Vagina (tissue), 2 donors: ENCODE data around the gene PURA.

ENCODE experiments used
- CTCF ChIP-seq, 3 experiments: fragments of 450-650 bp in 2 of 3; fragments of 200-600 bp in 1 of 3; sonication (generic) in 1 of 3; IDR thresholded peaks; one replicate each; pipeline ENCODE4 v1.5.1; 2017 to 2019; ENCODE audit warnings: antibody characterized with exemption in 3 of 3, mild to moderate bottlenecking in 2 of 3, moderate library complexity in 2 of 3
- POLR2A ChIP-seq, 2 donors: fragments of 450-650 bp; IDR thresholded peaks; one replicate each; pipeline ENCODE4 v1.6.1; 2017; ENCODE audit warnings: antibody characterized with exemption in 2 of 2, mild to moderate bottlenecking in 2 of 2, moderate library complexity in 2 of 2
- POLR2AphosphoS5 ChIP-seq, 2 donors: sonication (generic); formaldehyde crosslinking; IDR thresholded peaks; one replicate each; pipeline ENCODE4 v1.9.0; 2017; ENCODE audit warnings: antibody characterized with exemption in 2 of 2, mild to moderate bottlenecking in 2 of 2, low read depth in 1 of 2; ENCODE audit not compliant: insufficient read depth in 1 of 2

DNA sequence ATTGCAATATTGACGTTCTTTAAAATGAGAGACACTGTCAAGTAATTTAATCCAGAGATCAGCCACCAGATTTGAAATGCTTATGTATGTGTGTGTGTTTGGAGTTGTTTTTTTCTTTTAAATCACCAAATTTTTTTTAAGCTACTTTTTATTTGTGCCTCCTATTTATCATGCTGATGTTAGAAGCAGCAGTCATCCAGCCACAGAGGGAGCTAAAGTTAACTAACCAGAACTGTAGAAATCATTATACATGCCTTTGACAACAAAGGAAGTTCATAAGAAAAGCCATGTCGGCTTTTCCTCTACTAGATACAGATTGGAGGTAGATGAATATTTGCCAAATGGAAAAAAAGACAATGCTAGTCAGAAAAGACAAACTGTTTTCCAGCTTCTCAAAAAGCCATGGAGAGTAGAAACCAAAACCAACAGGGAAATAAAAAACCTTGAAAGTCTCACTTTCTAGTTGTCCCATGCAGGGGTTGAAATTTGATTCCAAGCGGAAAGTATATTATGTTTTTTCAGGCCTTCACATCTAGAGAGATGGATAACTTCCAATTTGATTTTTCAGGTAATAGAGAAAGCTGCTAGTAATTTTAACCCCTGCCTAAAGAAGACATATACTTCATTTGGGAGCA lies 4.5 kb downstream of the PURA start:
- TF ChIP-seq CTCF (IDR thresholded peaks at IDR 0.05) (no peak), POLR2A (IDR thresholded peaks at IDR 0.05) (no peak), POLR2AphosphoS5 (IDR thresholded peaks at IDR 0.05; ENCODE audit: insufficient read depth in 1 of 2, low read depth in 1 of 2) (no peak)
